NCI-H1048 (cell line): ENCODE measurements around the gene ZNF213.
"Not testable (repeated sequence)": the region's sequence is repeated elsewhere in the genome, so short reads cannot be mapped to it uniquely, and the experiment has no call there.

Experiments
- DNase-seq: peaks from one replicate; lab custom pipeline; 2025; lab: John Stamatoyannopoulos, UW

The ZNF213 gene

DNA sequence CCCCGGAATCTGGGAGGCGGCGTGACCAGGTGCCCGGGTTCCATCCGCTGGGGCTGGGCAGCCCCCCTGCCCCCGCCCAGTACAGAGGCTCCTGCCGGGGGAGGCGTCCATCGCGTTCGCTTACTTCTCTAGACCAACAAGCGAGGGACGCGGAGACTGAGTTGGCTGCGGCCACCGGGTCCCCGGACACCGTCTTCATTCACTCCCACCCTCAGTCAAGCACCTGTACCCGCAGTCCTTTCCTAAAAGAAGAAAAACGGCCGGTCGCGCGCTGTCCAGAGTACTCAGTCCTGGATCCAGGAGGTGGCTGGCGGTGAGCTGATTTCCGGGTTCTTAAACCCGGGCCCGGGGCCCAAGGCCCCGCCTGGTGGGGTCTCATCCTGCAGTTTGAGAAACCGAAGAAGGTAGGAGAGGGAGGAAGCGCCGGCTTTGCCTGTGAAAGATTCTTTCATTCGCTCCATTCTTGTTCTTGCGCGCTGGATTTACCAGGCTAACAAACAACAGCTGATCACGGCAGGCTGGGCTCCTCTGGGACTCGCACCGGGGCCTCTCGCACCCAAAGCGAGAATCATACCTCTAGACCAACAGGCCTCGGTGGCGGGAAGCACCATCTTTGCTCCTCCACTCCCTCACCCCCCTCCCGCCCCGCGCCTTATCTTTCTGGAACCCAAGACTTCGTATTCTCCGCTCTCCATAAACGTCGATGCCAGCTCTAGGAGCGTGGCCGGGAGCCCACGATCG lies 35.8 kb downstream of the ZNF213 start:
- no peak for DNase-seq

DNA sequence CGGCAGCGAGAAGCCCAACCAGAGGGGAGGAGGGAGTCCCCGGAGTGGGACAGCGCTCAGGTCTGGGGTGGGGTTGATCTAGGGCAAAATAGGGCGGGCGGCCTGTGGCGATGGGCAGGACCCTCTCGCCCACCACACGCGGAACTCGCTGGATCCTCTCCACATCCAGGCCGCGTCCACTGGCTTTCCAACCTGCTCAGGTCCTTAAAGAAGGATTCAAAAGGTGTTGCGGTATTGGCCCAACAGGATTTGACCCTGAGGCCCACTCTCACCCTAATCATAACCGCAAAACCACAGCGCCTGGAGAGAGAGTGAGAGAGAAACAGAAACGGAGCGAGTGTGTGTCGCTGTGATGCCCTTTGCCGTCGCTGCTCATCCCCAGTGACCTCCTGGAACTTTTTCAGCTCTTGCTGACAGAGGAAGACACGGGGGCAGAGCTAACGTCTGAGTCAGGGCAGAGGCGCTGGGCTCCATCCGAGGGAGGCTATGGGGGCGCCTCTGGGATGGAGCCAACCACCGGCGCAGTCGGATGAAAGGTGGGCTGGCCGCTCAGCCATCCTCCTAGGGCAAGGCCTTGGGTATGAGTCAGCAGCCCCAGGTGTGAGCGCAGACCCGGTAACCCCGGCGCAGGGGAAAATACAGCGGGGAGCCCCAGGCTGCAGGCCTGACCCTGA lies 36.5 kb downstream of the ZNF213 start:
- no peak for DNase-seq

DNA sequence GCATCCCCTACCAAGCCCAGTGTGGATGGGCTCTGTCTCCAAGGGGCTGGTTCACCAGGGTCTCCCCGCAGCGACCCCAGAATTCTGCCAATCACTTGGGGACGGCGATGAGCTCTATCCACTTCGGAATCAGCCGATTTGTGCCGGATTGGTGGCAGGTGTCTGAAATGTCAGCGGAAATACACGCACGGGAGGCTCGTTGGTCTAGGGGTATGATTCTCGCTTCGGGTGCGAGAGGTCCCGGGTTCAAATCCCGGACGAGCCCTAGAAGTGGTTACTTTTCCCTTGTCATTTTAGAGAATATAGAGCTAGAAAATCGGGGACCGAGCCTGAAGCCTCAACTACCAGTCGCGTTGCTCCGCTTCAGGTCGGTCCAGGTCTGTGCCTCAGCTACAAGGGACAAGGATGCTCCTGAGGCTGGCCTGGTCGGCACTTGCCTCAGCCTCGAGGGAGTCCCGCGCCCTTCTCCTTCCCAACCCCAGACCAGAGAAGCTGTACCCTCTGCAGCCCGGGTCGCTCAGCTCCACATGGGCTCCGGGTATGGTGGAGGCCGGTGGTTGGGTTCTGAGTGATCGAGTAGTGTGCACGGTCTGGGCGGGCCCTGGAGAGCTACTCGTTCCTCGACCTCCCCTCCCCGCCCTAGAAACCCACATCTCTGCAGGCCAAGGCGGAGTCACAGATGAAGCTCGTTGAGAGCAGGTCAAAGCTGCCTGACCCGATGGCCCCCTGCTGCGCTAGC lies 37.2 kb downstream of the ZNF213 start:
- DNase-seq = no peak

DNA sequence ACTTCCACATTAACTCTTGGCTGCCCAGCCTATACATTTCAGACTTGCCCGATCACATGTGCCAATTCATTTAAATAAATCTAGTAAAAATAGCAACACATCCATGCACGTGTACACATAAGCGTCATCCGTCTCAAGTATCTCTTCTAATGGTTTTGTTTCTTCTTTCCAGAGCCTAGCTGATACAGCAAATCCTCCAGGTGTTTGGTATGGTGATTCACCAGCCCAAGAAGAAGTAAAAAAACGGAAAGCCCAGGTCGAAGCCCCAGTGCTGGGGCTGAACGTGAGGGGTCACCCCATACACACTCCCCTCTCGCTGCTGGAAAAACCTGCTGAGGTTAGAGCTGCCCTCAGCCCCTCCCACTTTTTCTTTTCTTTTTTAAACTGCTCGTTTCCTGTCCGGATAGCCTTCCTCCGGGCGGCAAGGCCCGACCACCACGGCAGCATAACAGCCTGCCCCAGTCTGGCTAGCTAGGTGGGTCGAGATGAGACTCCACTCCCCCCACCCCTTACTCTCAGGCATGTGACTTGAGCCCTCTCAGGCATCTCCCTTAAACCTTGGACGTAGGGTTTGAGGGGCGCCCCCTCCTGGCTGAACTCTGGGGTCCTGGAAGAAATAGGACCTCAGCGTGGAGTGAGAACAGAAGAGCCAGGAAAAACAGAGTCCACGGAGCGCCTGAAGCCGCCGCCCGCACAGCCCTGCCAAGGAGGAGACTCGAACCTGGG lies 39.2 kb downstream of the ZNF213 start:
- no peak for DNase-seq

DNA sequence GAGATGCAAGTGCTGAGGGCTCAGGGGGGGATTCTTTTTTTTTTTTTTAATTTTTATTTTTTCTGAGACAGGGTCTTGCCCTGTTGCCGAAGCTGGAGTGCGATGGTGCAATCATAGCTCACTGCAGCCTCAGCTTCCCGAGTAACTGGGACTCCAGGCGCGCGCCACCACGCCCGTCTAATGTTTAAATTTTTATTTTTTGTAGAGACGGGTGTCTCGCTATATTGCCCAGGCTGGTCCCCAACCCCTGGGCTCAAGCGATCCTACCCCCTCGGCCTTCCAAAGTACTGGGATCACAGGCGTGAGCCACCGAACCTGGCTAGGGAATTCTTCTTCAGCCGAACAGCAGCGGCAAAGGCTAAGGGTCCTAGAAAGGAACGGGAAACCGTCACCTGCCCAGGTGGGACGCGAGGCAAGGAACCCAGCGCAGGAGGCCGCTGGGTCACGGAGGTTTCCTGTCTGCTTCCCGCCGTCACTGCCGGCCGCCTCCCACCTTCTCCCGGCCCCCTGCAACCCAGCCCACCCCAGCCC lies 39.9 kb downstream of the ZNF213 start:
- no peak for DNase-seq

DNA sequence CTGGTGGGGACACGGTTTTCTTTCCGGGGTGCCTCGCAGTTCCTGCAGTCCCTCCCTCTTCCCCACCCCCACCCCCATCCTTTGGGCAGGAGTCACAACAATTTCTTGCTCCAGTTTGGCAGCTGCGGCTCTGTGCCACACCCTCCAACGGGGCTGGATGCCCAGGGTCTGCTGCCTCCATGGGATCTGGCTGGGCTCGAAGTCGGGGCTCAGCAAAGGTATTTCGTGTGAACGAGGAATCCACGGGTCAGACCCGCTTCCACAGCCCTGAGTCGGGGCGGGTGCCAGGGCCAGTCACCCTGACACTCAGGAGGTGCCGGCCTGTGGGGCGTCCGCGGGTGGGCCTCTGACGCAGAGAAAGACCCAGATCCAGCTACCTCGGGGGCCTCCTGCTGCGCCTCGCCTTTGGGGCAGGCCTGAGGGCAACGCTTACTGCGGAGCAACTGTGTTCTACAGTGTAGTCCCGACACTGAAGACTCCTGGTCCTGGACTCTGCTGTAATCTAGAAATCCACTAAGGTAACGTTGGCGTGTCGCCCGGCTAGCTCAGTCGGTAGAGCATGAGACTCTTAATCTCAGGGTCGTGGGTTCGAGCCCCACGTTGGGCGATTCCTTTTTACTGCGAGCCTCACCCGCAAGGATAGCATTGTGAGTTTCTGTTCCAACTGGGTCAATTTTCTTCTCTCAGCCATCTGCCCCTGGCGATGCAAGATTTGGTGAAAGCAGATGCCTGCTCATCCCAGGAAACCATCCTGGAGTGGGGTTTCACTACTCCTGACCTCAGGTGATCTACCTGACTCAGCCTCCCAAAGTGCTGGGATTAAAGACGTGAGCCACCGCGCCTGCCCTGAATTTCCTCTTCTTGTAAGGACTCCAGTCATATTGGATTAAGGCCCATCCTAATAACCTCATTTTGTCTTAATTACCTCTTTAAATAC lies 40.6 kb downstream of the ZNF213 start:
- no peak for DNase-seq

DNA sequence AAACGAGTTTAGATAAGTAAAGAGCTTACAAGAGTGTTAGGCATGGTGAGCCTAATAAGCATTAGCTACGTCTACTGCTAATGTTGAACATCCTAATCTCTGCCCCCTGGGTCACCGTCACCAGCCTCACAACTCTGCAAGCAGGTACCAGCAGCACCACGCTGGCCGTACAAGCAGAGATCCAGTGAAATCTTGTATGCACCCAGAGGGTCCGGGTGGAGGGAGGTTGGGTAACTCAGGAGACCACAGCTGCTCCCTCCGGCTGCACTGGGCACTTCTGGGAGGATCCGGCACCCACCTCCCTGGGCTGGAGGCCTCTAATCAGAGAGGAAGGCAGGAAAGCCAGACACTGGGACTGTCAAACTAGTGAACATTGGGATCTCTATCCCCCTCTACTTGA lies 44.8 kb downstream of the ZNF213 start:
- no peak for DNase-seq

DNA sequence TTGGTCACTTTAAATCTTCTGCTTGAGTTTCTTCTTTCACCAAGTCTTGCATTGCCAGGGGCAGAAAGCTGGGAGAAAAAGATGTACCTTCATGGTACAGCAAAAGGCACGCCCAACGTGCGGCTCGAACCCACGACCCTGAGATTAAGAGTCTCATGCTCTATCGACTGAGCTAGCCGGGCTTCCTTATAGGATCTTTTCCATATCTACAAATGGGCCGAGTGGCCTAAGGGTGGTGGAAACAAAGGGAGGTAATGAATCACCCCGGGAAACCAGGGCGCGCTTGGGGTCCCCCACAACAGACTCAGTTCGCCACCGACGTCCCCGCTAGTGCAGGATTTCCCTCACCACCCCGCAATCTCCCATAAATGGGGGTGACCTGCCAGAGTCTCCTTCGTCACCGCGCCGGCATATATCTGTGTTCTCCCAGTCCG lies 45.6 kb downstream of the ZNF213 start:
- no peak for DNase-seq

DNA sequence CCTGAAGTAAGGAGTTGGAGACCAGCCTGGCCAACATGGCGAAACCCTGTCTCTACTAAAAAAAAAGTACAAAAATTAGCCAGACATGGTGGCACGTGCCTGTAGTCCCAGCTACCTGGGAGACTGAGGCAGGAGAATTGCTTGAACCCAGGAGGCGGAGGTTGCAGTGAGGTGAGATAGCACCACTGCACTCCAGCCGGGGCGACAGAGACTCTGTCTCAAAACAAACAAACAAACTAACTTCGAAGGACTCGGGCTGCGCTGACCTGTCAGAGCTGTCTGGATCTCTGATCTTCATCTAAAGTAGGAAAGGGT lies 47.4 kb downstream of the ZNF213 start:
- DNase-seq = not testable (repeated sequence)

DNA sequence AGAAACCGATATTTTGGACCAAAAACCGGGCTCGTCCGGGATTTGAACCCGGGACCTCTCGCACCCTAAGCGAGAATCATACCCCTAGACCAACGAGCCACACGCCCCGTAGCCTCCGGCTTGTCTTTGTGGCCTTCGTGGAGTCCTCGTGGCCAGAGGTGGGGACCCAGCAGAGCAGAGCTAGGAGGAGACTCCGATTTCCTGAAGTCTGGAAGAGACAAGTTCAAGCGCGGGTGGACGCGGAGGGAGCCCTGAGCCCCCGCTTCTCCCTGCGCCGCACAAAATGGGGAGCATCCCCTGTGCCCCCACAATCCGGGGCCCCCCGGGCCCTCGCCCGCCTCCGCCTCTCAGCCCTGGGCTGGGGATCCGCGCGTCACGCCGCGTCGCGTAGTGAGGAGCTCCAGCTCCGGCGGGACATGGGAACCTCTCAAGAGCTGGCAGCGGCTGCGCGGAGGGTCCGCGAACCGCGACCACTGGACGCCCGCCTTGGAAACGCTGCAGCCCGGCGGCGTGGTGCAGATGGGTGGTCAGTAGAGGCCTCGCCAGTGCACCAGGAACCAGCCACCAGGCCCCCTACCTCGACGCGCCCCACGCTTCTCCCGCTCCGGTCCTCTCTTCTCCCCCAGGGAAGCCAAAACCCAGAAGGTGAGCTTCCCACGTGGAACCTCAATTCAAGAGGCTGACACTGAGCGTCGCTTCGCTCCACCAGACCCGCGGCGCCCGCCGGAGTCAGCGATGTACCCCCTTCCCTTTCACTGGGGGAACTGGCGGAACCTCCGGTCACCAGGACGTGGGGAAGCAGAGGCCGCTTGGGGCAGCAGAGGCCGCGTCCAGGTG lies 48.0 kb downstream of the ZNF213 start:
- no peak for DNase-seq

DNA sequence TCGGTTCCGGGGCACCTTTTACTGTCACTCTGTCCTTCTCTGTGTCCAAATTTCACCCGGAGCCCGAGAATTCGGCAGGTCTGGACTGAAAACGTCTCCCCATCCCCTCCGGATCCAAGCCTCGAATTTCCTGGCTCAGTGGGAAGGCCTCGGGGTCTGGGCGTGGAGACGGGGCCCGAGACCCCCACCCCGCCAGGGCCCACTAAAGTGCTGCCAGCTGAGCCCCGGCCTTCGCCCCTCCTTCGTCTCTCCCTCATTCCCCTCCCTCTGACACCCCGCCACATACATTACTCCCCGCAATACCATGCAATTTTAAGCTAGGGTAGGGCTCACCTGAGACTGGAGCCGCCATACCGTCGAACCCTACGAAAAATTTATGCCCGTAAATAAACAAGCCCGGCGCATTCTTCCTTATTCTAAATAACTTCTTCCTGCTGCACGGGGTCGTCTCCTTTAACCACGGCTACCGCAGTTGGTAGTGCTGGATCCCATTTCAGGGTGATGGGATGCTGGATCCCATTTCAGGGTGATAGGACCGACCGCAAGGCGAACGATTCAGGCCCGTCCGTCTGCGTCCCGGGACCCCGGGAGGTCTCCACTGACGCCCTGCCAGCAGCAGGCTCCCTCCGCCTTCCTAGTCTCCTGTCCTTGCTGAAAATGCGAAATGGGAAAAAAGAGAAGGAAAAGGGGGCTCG lies 48.8 kb downstream of the ZNF213 start:
- no peak for DNase-seq

DNA sequence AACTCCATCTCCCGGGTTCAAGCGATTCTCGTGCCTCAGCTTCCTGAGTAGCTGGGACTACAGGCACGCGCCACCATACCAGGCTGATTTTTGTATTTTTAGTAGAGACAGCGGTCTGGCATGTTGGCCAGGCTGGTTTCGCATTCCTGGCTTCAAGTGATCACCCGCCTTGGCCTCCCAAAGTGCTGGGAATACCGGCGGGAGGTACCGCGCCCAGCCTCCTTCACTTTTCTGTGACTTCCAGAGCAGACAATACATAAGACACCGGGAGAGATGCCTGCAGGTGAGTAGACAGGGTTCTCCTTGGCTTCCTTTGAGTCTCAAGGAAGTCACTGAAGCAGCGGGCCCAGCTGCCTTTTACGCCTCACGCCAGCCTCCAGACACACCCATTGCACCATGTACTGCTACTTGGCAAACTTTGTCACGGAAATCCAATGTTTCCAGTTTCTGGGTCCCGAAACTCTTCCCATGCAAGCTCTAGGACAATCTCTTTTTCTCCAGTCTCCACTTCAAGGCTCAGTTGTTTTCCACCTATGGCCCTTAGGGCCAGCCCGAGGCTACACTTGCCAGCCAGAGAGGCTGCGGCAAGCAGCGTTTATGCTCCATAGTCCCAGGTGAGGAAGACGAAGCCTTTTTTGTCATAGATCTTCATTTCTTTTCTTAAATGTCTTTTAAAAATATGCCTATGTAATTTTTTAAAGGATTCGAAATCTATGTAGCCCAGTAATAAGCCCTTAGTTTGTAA lies 52.3 kb downstream of the ZNF213 start:
- no peak for DNase-seq

DNA sequence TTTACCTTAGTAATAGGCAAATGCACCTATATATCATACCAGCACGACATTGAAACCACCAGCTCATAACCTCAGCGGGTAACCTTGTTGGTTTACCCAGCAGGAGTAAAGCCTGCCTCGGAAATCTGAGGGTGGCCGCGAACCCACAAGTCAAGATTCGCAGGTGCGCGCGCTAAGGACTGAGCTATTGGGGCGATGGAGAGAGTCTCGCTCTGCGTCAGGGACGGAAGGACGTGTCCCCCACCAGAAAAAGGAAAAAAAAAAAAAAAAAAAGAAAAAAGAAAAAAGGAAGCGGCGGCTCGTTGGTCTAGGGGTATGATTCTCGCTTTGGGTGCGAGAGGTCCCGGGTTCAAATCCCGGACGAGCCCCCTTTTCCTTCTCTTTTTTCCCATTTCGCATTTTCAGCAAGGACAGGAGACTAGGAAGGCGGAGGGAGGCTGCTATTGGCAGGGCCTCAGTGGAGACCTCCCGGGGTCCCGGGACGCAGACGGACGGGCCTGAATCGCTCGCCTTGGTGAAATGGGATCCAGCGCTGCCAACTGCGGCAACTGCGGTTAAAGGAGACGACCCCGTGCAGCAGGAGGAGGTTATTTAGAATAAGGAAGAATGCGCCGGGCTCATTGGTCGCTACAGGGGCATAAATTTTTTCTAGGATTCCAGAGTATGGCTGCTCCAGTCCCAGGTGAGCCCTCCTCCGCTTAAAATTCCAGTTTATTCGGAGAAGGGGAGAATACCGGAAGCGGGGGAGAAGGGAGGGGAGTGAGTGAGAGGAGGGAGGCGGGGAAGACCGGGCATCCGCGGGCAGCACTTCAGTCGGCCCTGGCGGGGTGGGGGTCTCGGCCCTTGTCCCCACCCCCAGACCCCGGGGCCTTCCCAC lies 53.2 kb downstream of the ZNF213 start, which contains the start of gene OR1F1:
Gene OR1F1 (plus strand): TSS at position 407 of the 877 bp plus-strand sequence.
- DNase-seq = no peak

DNA sequence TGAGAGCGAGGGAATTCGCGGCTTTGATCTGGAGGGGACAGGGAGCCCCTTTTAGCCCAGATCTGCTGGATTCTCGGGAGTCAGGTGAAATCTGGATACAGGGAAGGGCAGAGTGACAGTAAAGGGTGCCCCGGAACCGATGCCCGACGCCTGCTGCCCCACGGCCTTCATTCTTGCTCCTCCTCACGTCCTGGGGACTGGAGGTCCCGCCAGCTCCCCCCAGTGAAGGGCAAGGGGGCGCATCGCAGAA lies 53.8 kb downstream of the ZNF213 start:
- DNase-seq = no peak

DNA sequence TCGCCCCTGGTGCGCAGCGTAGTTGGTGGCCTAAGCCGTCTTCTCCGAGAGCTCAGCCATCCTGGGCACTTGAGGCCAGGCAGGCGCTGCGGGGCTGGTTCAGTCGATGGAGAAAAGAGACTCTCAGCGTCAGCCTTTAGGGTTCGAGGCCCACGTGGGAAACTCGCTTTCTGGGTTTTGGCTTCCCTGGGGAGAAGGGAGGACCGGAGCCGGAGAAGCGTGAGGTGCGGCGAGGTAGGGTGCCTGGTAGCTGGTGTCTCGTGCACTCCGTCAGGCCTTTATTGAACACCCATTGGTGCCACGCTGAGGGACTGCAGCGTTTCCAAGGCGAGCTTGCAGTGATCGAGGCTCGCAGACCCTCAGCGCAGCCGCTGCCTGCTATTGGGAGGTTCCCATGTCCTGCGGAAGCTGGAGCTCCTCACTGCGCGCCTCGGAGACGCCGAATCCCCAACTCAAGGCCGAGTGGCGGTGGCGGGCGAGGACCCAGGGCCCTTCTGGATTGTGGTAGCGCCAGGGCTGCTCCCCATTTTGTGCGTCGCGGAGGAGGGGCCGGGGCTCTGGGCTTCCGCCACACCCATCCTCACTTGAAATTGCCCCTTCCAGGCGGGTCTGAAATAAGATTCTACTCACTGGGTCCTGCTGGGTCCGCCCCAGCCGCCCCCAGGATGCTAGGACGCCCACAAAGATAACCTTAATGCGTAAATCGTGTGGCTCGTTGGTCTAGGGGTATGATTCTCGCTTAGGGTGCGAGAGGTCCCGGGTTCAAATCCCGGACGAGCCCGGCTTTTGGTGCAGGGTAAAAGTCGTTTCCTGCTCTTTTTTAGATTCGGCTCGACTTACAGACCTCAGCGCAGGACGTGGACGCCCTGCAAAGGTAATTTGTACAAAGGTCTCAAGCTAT lies 54.3 kb downstream of the ZNF213 start:
- DNase-seq = no peak

DNA sequence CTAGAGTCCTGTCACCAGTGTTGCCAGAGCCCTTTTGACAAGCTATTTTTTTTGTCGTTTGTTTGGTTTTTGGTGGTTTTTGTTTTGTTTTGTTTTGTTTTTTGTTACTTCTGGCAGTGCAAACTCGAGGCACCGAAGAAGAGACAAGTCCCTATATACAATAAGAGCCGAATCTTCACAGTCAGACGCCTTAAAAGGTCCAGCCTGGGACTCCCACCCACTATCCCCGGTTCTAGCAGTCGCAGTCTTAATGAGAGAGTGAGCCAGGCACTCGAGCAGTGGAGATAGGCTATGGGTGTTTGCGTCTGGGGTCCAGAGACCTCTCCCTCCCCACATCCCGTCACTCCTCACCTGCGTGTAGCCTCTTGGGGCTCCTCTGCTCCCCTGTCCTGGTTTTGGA lies 55.0 kb downstream of the ZNF213 start:
- no peak for DNase-seq

DNA sequence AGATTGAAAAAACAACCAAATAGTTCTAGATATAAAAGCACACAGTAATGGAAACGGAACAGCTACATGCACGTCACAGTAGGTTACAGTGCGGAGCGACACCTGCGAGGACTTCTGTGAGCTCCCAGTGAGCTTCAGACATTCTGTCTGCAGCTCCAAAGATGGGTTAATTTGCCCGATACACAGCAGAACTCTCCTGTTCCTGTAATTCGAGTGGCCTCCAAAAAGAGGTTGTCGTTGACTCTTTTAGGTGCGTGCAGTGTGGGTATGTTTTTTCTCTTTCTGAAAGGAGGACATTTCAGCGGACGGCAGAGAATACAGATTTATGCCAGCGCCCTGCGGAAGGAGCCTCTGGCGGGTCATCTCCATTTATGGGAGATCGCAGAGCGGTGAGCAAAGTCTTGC lies 56.1 kb downstream of the ZNF213 start:
- DNase-seq = no peak
